ENCODE results near the gene EIF3J. TPM values are rescaled to one million over a fixed set of nuclear protein-coding genes. Genes with fewer than 3 reads are reported as not detected.
"Not testable (repeated sequence)": the region's sequence is repeated elsewhere in the genome, so short reads cannot be mapped to it uniquely, and the experiment has no call there.

EIF3J gene
- total RNA-seq, 4 donors from 2014 or later, result 10.5 to 68.1 (median 45.4) TPM

- Histone ChIP-seq H3K4me1 (peaks cover 0 to 3% of the 10 kb centered on the region in 2 donors), H3K36me3 (no peaks in the 10 kb centered on the region), H3K9me3 (no peaks in the 10 kb centered on the region), H3K27ac (peak overlapping the region in 1 of 2 donors; percentile 18), H3K27me3 (no peaks in the 10 kb centered on the region), H3K4me3 (no peak overlapping the region)
- intact Hi-C loops (cut with DNase I; ENCODE audit: low total_unique reads), result no loop called here
- no peak for DNase-seq
- no peak for TF ChIP-seq POLR2A (IDR thresholded peaks at IDR 0.05)
- no peak for TF ChIP-seq CTCF (IDR thresholded peaks at IDR 0.05)
Measured at GRCh38 chr15:44541282-44541958, 4.5 kb downstream of the EIF3J start.

- Histone ChIP-seq H3K27ac (peak overlapping the region in 1 of 2 donors; percentile 18), H3K9me3 (no peaks in the 10 kb centered on the region), H3K4me3 (no peak overlapping the region), H3K36me3 (no peaks in the 10 kb centered on the region), H3K4me1 (peaks cover 0 to 3% of the 10 kb centered on the region in 2 donors), H3K27me3 (no peaks in the 10 kb centered on the region)
- DNase-seq, result no peak
- intact Hi-C loops (cut with DNase I; ENCODE audit: low total_unique reads), result no loop called here
- TF ChIP-seq POLR2A (IDR thresholded peaks at IDR 0.05) (no peak), CTCF (IDR thresholded peaks at IDR 0.05) (no peak)
Measured at GRCh38 chr15:44542596-44542995, 5.6 kb downstream of the EIF3J start.

- H3K4me3 ChIP-seq; H3K36me3 ChIP-seq; H3K4me1 ChIP-seq; DNase-seq; H3K9me3 ChIP-seq; H3K27me3 ChIP-seq; H3K27ac ChIP-seq; intact Hi-C loops (cut with DNase I; ENCODE audit: low total_unique reads): not testable (repeated sequence)
Measured at GRCh38 chr15:44544745-44545144, 7.8 kb downstream of the EIF3J start.

GRCh38 chr15:44545913-44546802, 9.2 kb downstream of the EIF3J start:
- no peak for DNase-seq
- TF ChIP-seq POLR2A (IDR thresholded peaks at IDR 0.05) (no peak), CTCF (IDR thresholded peaks at IDR 0.05) (no peak)
- H3K36me3 ChIP-seq, result no peaks in the 10 kb centered on the region
- no peaks in the 10 kb centered on the region for H3K4me1 ChIP-seq
- intact Hi-C loops (cut with DNase I; ENCODE audit: low total_unique reads), result no loop called here
- no peak overlapping the region for H3K27ac ChIP-seq
- no peaks in the 10 kb centered on the region for H3K27me3 ChIP-seq
- no peak overlapping the region for H3K4me3 ChIP-seq
- no peaks in the 10 kb centered on the region for H3K9me3 ChIP-seq

GRCh38 chr15:44549152-44549551, 12.2 kb downstream of the EIF3J start:
- H3K36me3 ChIP-seq; H3K27me3 ChIP-seq; H3K9me3 ChIP-seq; intact Hi-C loops (cut with DNase I; ENCODE audit: low total_unique reads); H3K27ac ChIP-seq; DNase-seq; H3K4me1 ChIP-seq; H3K4me3 ChIP-seq: not testable (repeated sequence)

GRCh38 chr15:44550256-44550655, 13.3 kb downstream of the EIF3J start:
- H3K4me3 ChIP-seq, result no peak overlapping the region
- H3K27me3 ChIP-seq, result no peaks in the 10 kb centered on the region
- H3K4me1 ChIP-seq, result no peaks in the 10 kb centered on the region
- no peaks in the 10 kb centered on the region for H3K9me3 ChIP-seq
- no peak for DNase-seq
- no peaks in the 10 kb centered on the region for H3K36me3 ChIP-seq
- TF ChIP-seq POLR2A (IDR thresholded peaks at IDR 0.05), result no peak
- peak in 2 of 4 experiments; percentile 9 to 17 for TF ChIP-seq CTCF (IDR thresholded peaks at IDR 0.05)
- intact Hi-C loops (cut with DNase I; ENCODE audit: low total_unique reads), result no loop called here
- no peak overlapping the region for H3K27ac ChIP-seq
